CD4-positive, alpha-beta T cell treated with Interferon gamma for 1 hour (primary cell): ENCODE data around the gene BCL2L11.

Source experiments
- DNase-seq: peaks from one replicate; pipeline ENCODE4 v3.0.0-alpha.2; 2020

BCL2L11 gene

DNA sequence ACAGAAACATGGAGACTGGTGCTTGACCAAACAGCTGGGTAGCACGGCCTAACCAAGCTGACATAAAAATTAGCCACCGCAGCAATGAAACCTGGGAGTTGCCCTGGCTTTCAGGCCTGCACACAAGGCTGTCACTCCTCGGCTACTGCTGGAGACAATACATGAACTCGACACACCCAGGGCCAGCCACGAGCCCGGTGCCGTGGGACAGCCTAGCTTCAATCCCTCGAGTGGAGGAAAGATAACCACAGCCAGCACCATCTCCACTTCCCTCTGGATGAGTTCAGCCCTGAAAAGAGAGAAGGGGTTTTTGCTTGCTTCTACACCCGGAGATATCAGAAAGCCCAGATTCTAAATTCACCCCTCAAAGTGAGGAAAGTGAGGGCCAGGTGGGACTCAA lies 78.0 kb downstream of the BCL2L11 start:
- DNase-seq, result no peak

DNA sequence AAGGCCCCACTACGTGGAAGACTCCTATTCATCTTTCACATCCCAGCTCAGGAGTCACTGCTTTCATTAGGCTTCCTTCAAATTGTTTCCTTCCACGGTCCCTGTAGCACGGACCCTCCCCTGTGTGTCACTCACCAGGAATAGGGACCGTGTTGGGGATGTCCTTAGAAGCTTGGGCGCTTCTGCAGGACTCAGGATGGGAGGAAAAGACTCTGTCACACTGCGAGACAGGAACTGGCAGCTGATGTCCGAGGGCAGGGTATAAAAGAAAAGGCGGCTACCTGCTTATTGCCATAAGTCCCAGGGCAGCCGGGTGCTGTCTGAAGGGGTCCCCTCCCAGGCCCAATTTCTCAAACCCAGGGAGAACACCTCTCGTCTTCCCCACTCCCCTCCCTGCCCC lies 79.1 kb downstream of the BCL2L11 start:
- DNase-seq, result no peak

DNA sequence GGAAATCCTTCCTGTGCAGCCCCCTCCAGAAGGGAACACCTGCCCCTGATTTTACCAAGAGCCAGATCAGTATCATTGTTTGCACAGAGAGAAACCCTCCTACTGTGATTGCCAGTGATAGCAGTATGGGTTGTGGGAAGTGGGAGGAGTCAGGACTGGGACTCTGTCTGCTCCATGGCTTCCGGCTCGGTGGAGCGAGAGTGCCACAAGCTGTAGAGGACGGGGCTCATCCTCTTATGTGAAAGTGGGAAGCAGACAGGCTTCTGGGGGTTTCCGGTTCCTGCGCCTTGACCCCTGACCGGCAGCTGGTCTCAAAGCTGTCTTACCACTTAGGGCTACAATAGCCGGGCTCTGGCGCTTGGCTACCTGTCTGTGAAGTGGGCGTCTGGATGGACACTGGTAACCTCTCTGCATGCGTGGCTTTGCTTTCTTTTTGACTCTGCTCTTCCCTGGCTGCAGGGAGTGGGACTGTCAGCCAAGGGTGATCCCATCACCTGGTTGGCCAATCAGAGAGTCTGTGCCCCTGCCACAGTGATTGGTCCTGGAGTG lies 79.7 kb downstream of the BCL2L11 start:
- DNase-seq, result no peak

DNA sequence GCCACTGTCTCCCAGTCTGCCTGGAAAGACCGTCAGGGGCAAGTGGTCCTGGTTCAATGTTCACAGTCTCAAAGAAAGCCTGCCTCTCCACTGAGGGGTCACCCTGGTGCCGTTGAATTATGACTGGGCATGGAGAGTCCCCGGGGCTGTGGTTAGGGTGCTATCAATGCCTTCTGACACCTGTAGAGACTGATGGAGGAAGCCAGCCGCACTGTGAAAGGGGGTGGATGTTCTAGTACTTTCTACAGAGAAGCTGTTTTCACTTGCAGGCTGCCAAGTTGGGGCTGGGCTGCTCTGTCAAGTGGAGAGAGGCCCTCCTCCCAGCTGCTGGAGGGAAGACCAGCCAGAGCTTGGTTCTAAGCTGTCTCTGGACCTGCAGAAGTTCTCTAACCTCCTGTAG lies 80.5 kb downstream of the BCL2L11 start:
- DNase-seq, result no peak

DNA sequence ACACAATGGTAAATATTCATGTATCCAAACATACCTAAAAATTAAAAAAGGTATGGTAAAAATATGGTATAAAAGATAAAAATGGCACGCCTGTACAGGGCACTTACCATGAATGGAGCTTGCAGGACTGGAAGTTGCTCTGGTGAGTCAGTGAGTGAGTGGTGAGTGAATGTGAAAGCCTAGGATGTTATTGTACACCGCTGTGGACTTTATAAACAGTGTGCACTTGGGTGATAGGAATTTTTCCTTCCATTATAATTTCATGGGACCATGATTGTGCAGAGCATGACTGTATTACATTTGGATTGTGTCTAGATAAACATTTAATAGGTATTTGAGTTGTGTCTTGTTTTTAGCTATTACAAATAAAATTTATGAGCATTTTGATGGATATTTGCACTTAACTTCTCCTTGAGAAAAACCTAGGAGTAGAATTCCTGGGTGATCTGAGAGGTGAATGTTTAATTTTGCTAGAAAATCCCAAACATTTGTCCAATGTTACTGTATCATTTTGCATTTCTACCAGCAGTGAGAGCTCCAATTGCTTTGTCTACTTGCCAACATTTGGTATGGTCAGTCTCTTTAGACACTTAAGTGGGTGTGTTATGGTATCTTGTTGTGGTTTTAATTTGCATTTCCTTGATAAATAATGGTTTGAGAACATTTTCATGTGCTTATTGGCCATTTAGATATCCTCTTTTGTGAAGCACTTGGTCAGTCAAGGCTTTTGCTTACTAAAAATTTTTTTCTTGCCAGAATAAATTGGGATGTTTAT lies 81.7 kb downstream of the BCL2L11 start:
- DNase-seq, result no peak

DNA sequence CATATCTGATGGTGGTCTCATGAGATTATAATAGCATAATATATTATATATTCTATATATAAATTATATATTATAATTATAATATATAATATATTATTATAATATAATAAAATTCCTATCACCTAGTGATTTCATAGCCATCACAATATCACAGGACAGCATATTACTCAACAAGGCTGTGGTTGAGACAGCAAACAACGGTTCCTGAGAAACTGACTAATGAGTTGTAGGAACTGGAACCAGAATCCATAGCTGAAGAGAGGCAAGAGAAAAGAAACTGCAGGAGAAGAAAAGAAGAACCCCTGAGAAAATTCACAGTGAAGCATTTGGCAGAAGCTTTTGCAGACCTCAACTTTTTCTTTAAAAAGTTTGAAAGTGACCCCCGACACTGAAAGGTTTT lies 84.0 kb downstream of the BCL2L11 start:
- no peak for DNase-seq

DNA sequence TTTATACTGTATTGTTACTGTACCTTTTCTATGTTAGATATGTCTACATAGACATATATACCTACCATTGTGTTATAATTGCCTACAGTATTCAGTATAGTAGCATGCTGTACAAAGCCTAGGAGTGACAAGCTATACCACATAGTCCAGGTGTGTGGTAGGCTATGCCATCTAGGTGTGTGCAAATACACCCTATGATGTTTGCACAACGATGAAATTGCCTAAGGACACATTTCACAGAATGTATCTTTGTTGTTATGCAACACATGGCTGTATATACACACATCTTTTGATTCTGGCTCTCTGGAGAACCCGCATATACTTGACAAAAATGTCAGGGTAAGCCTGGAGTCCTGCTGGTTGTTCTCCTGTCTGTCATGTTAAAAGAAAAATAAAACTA lies 85.1 kb downstream of the BCL2L11 start:
- DNase-seq, result no peak

DNA sequence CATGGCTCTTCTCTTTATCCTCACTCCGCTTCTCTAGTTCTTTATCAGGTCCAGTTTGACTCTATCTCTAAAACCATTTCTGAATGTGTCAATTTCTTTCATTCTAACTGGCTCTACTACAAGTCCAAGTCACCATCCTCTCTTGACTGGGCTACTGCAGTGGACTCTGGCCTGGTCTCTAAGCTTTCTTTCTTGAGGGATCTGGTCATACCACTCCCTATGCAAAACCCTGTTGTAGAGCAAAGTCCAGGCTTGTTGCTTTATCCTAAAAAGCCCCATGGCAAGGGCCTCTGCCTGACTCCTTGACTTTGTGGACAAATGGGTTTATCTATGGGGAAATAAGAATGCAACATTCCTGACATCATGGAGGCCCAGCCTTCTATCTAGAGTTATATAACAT lies 87.1 kb downstream of the BCL2L11 start:
- DNase-seq, result no peak

DNA sequence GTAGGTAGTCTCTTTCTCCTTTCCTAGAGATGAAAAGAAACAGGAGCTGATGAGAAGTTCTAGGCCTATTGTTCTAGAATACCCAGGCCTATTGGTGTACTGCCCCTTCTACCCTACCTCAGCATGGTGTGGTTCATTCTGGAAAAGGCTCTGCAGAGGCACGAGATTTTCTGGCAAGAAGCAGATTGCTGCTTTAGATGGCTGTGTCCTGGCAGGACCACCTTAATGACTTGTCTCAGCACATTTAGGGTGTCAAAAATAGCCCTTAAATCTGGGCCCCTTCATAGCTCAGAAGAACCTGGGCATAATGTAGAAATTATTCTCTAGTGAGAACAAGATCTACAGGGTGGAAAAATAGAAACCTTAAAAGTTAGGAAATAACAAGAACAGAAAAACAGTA lies 87.9 kb downstream of the BCL2L11 start:
- DNase-seq, result no peak

DNA sequence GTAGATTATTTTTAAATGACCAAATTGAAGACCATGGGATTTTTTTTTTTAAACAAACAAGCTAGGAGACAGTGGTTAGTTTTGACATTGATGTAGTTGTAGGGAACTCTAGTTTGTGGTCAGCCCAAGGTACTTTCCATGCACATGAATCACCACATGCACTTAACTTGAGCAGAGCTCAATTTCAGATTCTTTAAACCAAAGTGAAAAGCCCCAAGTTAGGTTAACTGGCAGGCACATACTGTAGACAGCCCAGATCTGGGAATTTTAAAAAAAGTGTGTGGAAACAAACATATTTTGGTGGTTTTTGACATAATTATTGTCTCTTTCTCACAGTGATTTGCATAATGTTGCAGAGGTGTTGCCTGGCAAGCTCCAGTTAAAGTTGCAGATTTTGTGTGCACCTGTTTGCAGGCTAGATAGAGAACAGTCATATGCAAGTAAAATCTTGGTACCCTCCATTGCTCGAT lies 88.4 kb downstream of the BCL2L11 start:
- no peak for DNase-seq

DNA sequence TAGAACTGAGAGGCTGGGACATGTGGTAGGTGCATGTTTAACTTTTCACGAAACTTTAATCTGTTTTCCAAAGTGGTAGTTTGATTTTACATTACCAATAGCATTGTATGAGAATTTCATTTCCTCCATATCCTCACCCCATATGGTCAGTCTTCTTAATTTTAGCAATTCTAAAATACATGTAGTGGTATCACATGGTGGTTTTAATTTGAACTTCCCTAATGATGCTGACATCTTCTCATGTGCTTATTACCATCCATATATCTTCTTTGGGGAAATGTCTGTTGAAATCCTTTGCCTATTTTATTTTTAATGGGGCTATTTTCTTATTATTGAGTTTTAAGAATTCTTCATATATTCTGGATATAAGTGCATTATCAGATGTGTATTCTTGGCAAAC lies 89.3 kb downstream of the BCL2L11 start:
- no peak for DNase-seq

DNA sequence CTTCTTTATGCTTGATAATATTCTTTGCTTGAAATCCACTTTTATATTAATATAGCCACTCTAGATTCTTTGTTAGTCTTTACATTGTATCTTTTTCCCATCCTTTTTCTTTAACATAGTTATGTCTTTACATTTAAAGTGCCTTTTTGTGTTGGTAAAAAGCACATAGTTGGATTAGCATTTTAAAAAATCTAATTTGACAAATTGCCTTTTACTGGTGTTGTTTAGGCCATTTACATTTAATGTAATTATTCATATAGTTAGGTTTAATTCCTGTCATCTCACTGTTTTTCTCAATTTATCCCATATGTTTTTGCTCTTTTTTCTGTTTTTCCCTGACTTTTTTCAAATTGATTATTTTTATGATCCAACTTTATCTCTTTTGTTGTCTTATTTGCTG lies 93.2 kb downstream of the BCL2L11 start:
- DNase-seq, result no peak

DNA sequence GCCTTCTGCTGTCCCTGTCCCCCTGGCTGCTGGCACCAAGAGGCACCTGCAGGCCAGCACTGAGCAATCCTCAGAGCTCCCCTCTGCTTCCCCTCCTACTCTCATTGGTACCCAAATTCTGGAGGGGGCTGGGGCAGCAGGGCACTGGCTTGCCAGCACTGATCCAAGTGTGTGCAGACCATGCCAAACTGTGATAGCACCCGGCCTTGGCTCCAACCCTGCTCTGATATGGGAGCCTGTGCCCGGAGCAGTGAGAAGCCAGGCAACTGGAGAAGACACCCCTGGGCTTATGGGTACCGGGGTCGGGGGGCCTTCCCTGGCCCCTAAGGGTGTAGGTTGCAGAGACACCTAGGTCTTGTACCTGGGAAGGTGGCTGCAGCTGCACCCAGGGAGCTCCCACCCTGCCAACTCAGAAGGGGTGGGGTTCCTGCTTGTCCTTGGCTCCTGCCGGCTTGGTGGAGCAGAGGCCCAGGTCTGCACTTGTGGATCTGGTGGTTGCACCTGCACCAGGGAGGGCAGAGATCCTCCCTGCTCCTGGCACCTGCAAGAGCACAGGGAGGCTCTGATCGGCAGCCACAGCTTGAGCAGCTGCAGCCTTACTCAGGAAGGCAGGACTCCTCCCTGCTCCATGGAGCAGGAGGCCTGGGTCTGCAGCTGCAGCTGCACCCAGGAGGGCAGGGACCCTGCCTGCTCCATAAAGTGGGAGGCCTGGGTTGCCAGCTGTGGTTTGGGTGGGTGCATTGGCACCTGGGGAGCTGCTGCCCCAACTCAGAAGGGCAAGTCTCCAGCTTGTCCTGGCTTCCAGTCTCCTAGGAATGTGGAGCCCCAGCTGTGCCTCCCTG lies 96.3 kb downstream of the BCL2L11 start:
- no peak for DNase-seq
